HG03196 (cell line): ENCODE measurements around the gene ITIH4.

Experiments
- ATAC-seq: cut with Tn5 transposase; IDR thresholded peaks from one replicate; pipeline ENCODE4 v1.9.1; 2021; ENCODE audit not compliant: unreplicated experiment

Gene ITIH4

DNA sequence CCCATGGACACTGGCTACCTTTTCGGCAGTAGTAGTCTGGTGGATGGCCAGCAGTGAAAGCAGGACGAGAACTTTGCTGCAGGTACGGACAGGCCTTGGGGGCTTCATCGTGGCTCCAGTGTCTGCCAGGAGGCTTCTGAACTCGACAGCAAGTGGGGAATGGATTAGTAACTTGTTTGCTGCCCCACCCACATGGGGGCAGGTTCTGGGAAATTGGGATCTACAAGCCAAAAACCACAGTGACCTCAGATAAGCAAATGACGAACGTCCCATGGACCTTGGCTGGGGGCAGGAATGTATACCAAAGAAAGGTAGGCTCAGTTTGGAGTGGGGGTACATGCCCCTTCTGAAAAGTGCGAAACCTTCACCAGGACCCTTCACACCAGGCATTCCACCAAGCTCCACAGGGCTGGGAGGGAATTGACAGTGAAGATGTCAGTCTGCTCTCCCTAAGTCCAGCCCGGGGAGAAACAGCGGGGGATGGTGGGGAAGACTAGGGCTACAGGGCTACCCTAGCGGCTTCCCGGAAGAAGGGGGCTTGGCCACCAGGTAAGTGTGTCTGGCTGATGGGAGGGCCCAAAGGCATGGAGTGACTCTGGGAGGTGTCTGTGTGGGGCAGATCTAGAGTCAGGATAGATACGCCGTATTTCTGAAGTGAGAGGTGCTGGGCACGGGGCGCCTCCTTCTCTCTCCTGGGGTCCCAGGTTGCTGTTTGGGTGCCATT lies at the start of gene ITIH4:
ITIH4 (minus strand) TSS at position 138 of the 724 bp plus-strand sequence; CDS start at position 108, 30 bp downstream.
- ATAC-seq, result no peak

DNA sequence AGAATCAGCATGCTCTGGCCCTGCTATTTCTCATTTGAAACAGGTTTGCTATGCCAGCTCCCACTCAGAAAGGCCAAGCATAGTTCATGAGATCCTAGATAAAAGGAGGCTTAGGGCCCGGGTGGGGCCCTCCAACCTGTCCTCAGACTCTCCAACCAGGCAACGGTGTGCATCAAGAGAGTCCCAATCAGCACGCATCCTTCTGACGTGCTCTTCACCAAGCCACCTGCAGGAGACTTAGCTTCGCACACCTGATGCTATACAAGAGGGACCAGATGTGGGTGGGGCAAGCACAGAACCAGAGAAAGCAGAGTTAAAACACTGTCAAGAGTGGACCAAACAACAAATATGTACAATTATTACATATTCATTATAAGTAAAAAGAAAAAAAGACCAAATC lies 49.6 kb upstream of the ITIH4 start:
- no peak for ATAC-seq

DNA sequence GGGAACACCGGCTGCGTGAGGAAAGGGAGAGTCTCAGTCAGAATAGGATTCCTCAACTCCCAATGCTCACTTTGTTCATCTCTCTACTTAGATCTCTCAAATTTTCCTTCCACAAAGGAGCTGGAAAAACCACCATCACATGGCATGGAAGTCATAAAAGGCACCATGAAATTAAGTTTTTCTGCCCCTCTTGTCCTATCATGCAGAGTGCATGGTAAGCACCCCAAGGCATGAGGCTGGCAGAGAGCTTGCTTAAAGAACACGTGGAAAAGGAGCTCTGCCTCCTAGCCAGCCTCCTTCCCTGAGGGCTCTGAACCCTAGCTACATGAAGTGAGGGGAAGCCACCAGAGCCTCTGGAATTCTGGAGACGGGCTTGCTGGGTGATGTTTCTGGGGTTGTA lies 49.1 kb upstream of the ITIH4 start:
- ATAC-seq, result no peak

DNA sequence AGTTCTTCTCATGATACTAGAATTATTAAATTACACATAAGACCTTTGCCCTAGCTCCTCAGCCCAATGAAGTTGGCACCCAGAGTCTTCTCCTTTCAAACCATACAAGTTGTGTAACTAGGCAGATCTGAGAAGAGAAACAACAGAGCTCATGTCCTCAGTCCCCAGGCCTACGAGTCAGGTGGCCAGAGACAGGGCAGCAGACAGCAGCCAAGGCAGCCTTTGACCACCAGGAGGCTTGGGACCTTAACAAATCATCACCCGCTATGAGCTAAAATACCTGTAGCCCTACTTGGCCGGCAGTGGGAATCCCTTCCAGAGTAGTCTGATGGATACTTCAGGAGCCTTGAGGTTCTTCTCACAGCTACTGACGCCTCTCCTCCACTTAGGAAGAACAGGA lies 48.6 kb upstream of the ITIH4 start:
- no peak for ATAC-seq

DNA sequence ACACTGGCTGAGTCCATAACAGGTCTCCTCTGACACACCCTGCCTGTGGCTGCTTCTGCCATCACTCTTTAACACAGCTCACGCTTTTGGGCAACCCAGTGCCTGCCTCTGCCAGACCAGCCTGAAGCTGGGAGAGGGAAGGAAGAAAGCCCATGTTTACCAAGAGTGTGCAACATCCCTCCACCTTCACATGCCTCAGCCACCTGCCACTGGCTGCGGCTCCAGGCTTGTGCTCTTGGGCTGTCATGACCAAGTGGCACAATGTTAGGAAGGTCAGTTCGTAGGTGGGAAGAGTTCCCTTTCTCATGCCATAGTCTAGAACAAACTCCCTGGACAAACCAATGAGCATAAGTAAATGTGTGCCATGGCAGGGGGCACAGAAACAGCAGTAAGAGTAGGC lies 46.6 kb upstream of the ITIH4 start:
- ATAC-seq, result no peak

DNA sequence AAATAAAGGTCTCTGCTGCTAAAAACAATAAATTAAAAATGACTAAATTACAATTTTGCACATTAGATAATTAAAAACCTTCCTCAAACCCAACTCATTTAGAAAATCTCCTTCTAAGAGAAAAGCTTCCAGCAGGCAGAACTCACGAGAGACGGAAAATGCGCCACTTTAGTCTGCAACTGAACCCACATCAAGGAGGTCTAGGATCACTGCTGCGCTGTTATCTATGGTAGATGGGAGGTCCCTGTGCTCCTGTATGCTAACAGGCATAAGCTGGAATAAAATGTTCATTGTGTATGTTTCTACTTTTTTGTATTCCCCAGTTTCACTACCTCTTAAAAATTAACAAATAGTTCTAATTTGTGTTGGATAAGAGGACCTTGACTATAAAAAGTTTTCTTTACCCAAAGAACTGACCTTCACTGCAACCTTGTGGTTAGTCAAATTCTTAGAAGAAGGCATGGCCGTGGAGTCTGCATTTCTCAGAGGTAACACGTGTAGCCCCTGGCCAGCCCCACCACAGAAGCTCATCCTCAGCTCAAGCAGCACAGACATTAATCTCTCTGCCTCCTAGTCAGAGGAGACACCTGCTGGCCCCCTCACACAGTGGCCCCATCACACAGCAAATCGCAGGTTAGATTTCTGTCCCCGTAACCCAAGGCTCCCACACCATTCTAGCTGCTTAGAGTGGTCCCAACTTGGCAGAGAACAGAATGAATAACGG lies 44.6 kb upstream of the ITIH4 start:
- ATAC-seq, result no peak

DNA sequence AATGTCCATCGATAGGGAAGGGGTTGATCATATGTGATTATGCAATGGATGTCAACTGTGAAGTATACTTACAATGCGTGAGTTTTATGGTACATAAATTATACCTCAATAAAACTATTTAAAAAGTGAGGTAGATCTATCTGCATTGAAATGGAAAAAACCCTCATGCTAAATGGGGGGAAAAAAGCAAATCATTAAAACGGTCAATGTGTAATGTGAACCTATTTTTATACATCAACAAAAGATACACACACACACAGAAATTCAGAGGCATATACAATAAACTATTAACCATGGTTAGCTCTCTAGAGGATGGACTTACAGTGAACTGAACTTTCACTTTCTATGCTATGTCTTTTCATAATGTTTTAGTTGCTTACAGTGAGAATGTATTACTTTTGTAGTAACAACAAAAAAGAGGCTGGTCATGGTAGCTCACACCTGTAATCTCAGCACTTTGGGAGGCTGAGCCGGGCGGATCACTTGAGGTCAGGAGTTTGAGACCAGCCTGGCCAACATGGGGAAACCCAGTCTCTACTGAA lies 43.8 kb upstream of the ITIH4 start:
- ATAC-seq, result no peak

DNA sequence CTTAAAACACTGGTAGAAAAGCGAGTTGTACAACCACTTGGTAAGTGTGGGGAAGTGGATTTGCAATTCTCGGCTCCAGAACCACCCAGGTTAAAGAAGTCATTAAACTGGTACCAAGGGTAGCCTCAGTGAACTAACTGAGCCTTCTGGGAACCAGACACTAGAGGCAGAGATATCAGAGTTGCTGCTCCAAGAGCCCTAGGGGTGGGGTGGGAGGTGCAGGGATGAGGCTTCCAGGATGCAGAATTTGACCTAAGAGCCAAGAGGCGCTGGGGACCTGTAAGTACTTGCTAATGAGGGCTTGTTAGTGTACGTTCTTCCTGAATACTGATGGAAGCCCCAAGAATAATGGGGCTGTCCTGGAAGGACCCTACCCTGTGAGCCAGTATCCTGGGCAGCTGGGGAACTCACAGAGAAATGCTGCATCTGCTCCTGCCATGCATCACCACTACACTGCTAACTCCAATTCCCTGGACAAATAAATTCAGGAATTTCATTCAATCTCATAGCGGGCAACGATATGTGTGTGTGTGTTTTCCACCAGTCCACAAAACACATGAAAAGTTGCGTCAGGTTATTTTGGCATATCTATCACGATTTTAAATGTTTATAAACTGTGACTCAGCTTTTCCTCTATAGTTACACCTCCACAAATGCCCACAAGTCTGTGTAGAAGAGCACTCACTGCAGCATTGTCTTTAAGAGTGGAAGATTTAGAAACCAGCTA lies 43.1 kb upstream of the ITIH4 start:
- no peak for ATAC-seq

DNA sequence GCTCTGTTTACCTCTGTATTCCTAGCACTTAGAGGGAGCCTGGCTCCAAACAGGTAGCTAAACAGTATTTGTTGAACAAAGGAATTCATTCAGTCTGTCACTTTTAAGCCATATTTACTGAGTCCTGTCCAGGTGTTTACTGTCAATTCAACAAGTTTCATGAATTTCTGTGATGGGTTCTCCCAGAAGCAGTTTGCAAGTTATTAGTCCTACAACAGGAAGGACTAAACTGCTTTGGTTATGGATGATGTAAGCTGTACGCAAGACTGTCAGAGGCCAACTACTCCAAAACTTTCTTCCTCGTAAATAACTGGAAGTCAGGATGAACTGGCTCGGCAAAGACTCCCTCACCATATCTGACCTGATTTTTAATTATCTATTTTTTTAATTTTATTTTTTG lies 41.8 kb upstream of the ITIH4 start:
- ATAC-seq, result no peak

DNA sequence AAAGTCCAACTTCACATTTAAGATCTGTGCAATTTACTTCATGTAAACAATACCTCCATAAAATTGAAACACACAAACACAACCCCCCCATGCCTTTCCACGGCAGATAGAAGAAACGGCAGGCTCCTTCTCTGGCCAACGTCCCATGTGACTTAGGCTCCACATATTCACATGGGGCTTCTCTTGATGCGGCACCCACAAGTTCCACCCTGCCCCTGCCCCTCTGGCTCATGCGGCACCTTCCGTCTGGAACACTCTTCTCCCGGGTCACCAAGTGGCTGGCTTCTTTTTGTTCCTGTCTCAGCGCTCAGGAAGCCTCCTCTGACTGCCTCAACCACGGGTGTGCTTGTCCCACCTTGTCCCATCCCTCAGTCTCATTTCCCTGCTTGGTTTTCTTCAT lies 41.3 kb upstream of the ITIH4 start:
- ATAC-seq, result no peak

DNA sequence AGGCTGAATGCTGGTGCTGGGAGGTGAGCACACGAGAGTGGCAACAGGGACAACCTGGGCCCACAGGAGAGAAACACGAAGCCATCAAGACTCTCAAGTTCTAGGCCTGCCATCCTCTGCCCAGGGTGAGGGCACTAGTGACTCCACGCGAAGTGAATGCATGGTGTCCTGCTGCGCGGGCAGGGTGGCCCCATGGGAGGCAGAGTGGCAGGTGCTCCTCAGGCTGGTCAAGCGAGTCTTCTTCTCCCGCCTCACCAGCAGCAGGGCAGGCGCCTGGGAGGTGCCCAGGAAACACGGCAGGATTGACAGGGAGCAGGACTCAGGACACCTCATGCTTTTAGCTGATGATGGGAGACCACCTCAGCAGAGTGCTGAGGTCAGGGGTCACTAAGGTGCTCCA lies 40.0 kb upstream of the ITIH4 start:
- no peak for ATAC-seq

DNA sequence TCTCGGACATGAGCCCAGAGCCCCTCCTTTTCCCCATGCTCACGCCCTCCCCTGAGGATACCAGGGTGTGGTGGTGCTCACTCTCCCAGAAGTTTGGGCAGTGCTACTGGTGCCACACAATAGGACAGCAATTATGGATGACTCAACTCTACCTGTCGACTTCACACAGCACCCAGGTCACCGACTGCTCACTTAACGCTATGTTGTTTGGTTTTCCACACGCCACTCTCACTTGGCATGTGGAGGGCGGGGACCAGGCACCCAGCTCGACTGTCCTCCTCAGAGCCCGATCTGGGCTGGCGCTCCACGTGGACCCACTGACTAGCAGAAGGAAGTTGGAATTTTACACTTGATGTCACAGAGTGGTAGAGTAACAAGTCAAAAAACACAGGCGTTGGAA lies 36.0 kb upstream of the ITIH4 start:
- ATAC-seq, result no peak

DNA sequence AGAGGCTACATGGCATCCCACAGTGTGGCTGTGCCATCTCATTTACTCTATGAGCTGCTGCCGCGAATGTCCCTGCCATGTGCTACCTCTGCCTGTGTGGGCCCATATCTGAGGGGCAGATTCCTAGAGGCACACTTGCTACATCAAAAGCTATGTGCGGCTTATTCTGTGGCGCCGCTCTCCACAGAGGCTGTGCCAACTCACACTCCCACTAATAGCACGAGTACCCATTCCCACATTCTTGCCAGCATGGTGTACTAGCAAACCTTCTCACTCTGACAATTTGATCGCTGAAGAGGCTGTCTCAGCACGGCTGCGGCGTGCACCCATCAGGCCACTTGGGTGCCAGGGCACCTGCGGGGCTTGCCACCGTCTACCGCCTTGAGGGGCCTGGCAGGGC lies 35.5 kb upstream of the ITIH4 start:
- no peak for ATAC-seq

DNA sequence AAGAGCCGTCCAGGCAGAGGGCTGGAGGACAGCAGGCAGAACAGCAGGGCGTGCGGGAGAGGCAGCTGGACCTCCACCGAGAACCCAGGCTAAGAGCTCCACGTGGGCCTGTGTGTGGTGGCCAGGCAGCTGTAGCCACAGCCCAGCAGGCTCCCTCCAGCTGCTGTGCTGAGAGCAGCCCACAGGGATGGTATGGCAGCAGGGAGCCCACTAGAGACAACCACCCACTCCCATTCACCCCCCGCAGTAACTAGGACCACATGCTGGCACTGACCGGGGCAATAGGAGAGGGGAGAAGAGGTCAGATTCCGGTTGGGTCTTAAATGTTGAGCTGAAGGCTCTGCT lies 29.9 kb upstream of the ITIH4 start:
- ATAC-seq, result no peak

DNA sequence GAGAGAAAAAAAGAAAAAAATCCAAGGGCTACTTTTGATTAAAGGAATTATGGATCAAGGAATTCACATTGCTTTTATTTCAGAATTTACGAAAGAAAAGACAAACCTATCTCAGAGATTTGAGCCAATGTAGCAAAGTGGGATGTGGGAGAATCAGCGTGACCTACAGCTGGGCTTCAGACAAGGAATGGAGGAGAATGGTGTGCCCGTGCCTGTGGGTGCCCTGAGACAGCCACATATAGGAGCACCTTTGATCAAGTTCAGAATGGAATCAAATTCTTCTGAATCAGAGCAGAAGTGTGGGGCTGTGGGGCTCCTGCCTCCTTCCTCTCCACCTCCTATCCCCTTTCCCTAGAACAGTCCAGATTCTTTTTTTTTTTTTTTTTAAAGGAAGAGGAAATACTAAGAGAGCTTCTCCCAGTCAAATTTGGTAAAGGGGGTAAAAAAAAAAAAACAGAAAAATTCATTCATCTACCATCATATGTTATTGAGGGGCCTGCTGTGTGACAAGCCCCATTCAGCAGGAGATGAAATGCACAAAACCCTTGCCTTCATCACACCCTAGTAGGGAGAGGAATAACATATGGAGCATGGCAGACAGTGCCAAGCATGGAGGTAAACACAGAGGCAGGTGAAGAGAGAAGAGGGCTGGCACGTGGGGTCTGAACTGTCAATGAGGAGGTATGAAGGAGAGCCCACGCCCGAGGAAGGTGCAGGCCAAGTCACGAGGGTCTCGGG lies 29.4 kb upstream of the ITIH4 start:
- ATAC-seq, result no peak

DNA sequence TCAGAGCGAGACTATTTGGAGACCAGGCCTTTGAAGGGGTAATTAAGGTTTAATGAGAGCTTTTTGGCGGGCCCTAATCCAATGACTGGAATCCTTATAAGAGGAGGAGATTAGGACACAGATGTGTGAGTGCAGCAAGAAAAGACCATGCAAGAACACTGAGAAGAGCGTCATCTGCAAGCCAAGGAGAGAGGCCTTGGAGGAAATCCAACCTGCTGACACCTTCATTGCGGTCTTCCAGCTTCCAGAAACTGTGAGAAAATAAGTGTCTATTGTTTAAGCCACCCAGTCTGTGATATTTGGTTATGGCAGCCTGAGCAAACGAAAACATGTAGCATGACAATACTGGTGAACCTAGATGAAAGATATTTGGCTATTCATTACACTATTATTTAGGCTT lies 27.4 kb upstream of the ITIH4 start:
- ATAC-seq, result no peak

DNA sequence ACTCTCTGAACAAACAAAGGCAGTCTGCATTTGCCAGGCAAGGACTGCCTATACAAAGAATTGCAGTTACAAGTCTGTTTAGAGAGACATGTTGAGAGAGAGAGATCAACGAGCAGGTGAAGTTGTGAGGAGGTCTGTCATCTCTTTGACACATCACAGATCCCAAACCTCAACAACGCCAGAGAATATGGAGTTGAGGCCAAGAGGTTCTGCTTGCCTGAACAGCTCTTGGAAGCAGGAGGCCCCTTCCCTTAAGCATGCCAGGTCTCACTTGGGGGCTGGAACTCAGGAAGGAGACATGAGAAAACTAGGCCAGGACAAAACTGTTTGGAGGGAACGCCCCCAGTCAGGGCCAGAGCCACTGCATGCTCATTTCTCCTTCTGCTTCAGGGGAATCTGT lies 26.7 kb upstream of the ITIH4 start:
- ATAC-seq, result no peak

DNA sequence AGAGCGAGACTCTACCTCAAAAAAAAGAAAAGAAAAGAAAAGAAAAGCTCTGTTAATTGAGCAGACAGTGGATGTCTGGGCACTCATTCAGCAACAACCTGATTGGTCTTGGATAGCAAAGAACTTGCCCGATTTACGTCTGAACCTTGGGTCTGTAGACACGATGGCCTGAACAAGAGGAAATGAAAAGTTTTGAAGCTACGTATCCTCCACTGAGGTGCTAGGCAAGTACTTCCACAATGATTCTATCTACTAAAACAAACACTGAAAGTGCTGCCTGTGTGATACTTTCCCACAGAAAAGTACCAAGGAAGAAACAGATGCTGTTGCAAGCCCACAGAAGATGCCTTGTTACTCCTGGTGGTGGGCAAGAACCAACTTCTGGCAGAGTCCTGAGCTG lies 26.2 kb upstream of the ITIH4 start:
- no peak for ATAC-seq

DNA sequence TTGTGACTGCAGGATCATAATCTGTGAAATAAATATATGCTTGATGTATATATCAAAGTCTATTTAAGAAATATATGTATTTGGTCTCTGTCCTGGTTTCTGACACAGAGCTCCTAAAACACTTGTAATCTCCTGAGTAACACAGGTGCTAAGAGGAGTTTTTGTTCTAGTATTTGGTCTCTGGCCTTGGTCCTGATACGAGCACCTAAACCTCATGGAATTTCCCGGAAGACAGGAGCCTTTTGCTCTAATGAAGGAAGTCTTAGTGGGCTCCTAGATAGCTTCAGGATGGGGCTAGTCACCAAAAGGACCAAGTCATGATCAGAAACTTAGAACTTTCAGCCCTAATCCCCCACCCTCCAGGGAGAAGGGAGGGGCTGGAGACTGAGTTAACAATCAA lies 23.5 kb upstream of the ITIH4 start:
- no peak for ATAC-seq

DNA sequence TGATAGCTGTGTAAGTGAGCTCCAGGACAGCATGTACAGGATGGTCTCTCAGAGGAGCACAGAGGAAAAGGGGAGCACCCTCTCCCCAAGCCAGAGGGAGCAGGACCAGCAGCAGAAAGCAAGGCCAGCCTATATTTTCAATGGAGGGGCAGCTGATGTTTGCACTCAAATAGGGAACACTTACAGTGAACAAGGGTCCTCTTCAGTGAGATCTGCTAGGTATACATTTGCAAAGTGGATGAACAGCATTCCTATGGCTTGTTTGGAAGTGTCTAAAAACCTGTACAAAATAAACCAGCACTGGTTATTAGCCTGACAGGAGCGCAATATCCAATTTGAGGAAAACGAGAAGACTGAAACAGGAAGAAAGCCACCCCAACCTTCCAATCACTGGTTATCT lies 21.9 kb upstream of the ITIH4 start:
- ATAC-seq, result no peak

DNA sequence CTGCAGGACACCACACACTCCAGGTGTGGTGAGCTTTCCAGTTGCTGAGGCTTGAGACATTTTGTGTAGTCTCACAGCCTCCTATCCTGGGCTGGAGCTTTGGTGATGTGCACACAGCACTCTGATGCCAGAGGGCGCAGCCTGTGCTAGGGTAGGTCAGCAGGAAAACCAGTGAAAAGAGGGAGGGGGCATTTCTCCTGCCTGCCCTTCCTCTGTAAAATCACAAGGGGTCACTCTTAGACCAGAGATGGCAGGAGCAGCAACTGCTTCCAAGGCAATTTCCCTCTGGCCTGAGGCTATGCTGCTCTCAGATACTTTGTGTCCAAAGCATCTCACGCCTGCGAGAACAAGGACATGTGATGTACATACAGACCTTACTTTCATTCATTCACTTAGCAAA lies 20.9 kb upstream of the ITIH4 start:
- ATAC-seq, result no peak
